Measurements from ENCODE around the gene MYO1B.

MYO1B gene

DNA sequence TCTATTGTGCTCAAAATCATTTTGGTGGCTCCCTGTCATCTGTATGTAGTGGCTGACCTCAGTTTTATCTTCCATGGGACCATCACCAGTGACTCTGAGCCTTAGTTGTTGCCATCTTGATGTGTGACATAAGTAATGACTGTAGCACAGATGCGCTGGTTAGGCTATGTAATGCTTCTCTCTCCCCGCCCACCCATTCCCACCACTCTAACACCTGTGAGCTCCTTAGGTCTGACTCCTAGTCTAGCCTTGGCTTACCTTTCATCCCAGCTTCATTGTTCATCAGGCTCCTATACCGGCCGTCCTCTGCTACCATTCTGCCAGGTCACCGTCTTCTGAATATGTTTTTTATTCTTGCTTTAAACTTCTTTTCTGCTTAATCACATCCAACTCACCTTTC, 17.2 kb downstream of the MYO1B start:
- no peak for DNase-seq (ENCODE audit: low read depth)

DNA sequence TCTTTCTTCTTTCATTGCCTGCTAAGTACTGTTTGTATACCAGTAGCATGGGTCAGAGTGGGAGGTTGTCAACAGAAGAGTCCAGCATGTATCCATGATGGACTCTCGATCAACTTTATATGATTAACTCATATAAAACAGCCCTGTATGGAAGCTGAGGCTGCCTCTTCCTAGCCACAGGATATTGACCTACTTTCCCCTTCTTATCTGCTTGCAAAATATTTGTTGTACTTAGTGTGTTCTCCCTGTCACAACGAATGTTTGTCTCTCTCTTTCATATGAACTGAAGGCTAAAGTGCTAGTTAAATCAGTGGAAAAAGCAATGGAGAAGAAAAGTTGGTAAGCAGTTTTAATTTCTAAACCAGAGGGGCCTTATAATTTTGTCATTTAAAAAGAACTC, 17.8 kb downstream of the MYO1B start:
- DNase-seq (ENCODE audit: low read depth) = no peak

- DNase-seq (ENCODE audit: low read depth) = no peak
Observed at GRCh38 chr2:191264647-191265081, 19.5 kb downstream of the MYO1B start.

DNA sequence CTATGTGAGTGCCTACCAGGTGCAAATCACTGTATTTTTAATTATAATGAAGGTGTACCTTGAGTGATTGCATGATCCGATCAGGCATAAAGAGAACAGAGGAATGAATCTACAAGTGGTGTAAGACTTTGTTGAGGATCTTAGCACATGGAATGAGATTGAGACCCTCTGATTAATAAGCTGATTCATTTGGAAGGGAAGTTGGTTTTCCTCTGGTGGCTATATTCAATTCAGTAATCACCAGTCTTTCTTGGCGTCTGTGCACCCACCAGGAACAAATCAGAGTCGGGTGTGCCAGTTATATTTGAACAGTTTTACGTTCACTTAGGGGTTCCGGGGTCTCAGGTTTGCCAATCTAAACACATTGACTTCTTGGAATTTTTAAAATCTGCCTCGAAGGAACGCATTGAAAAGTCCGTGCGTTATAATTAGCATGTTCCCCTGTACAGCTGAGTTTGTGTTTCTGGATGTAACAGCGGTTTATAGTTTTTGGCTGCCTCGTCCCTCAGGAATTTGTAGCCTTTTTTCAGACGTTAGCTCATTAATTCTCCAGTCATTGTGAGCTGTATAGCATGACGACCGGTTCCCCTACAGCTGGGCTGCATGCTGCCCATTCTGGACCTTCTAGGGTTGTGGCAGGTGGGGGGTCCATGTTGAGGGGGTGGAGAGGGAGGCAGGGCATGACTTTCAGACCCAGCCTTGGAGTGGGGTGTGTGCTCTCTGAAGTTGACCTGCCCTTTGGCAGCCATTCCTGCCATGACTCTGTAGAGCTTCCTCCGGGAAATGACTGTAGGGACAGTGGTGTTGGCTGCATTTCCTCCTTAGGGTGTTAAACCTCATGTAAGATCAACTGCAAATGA, 20.3 kb downstream of the MYO1B start:
- no peak for DNase-seq (ENCODE audit: low read depth)

- DNase-seq (ENCODE audit: low read depth) = no peak
Observed at GRCh38 chr2:191266201-191266600, 21.0 kb downstream of the MYO1B start.

GRCh38 chr2:191268596-191268995, 23.4 kb downstream of the MYO1B start:
- no peak for DNase-seq (ENCODE audit: low read depth)

GRCh38 chr2:191270306-191271161, 25.3 kb downstream of the MYO1B start:
- no peak for DNase-seq (ENCODE audit: low read depth)

GRCh38 chr2:191272064-191272463, 26.9 kb downstream of the MYO1B start:
- no peak for DNase-seq (ENCODE audit: low read depth)

- DNase-seq (ENCODE audit: low read depth) = no peak
Observed at GRCh38 chr2:191274413-191274815, 29.2 kb downstream of the MYO1B start.

DNA sequence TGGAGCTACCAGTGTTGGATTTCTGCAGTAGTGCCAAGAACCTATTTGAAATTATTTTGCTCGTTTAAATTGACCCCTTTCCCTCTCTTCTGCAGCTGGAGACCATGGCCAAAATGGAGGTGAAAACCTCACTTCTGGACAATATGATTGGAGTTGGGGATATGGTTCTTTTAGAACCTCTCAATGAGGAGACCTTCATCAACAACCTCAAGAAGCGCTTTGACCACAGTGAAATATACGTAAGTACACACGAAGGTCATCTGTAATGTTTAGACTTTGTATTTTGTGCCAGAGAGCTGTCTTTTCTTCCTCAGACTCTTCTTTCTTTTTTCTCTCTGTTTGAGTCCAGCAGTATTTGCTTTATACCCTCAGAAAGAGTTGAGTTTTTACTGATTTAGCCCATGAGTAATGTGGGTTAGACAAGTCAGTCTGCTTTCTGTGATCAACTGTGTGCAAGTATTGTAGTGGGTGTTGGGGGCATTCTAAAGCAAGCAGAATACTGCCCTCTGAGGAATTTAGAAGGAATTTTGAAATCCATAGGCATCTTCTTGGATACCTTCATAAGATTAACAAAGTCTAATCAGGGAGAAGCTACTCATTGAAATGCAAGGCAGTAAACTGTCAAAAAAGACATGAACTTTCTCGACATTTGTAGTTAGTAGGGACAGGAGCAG, 31.7 kb downstream of the MYO1B start:
- no peak for DNase-seq (ENCODE audit: low read depth)

- no peak for DNase-seq (ENCODE audit: low read depth)
Observed at GRCh38 chr2:191280290-191280689, 35.1 kb downstream of the MYO1B start.

DNA sequence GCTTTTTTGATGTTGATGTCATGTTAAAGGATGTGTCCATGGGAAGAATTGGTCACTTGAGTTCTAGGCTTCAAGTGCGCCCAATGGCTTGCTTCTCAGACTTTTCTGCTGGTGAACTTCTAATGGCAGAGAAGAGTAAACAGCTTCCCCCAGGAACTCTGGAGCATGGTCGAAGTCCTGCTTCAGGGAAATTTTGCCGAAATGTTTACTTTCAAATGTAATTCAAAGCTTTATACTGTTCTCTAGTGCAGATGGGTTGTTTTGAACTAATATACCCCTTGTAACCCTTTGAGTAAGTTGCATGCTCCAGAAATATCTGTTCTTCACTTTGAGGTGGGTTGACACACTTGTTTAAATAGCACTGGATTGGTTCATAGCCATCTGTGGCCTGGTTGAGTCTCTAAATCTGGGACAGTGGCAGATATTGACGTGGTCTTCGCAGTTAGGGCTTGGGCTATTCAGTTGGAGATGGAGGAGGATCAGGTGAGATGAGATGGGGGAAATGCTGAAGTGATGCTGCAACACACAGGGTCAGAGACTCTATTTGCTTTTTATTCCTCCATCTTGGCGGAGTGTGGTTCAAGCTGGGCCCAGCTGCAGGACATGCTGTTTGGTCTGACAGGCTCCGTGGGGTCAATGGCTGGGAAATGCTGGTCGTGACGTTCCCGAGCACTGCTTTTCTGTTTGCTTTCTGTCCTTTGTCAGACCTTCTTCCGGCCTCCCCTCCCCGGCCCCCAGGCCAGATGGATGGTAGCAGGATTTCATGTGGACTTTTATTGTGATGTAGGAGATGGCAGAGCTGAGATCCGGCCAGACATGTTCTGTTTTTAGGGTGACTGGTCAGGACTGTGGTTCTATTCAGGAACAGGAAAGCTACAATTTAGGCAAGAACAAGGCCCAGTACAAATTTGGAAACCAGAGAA, 35.9 kb downstream of the MYO1B start:
- DNase-seq (ENCODE audit: low read depth) = no peak

DNA sequence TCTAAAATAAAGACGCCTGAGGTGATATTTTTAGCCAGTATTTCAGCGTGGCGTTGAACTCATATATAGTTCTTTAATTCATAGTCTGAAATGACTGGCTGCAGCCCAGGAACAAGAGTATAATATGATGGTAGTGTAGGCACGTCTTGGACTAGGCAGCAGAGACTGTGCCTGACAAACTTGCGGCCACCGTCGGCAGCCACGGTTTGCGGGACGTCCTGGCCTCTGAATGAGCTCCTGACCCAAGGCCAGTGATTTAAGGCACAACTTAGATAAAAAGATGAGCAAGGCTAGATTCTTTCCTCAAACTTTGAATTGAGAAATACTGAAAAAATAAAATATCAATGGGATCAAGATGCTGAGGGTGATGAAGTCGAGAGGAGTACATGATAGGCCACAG, 40.0 kb downstream of the MYO1B start:
- no peak for DNase-seq (ENCODE audit: low read depth)

- no peak for DNase-seq (ENCODE audit: low read depth)
Observed at GRCh38 chr2:191287820-191288219, 42.6 kb downstream of the MYO1B start.

- DNase-seq (ENCODE audit: low read depth) = no peak
Observed at GRCh38 chr2:191289049-191289448, 43.8 kb downstream of the MYO1B start.

DNA sequence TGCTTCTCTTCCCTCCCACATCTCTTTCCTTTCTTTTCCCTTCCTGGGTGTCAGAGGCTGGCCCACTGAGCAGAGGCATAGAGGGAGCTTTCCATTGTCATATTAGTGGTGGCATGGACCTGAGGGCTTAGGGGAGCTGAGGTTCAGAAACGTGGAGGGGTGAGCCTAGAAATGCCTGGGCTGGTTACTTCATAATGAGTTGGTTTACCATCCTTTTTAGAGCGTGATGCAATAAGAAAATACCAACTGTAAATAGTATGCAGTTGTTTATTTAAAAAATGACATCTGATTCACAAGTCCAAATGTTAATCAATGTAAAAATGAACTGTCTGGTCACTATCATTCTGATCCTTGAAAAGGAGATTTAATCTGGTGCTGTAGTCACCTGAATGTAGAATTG, 46.3 kb downstream of the MYO1B start:
- DNase-seq (ENCODE audit: low read depth) = no peak

DNA sequence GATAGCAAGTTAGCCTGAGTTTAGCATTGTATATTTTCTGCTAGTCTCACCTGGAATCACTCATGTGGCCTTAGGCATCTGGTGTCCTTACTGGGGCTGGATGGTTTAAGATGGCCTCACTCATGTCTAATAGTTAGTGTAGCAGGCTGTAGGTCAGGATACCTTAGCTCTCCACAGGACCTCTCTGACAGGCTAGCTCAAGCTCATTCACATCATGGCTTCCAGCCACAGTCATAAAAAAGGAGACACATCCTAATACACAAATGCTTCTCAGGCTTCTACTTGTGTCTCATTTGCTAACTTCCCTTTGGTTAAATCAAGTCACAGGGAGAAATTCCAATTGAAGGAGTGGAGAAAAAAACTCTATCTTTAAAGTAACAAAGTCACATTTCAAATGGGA, 47.7 kb downstream of the MYO1B start:
- DNase-seq (ENCODE audit: low read depth) = no peak

GRCh38 chr2:191295088-191295487, 49.9 kb downstream of the MYO1B start:
- no peak for DNase-seq (ENCODE audit: low read depth)

GRCh38 chr2:191296083-191297006, 51.1 kb downstream of the MYO1B start:
- no peak for DNase-seq (ENCODE audit: low read depth)

DNA sequence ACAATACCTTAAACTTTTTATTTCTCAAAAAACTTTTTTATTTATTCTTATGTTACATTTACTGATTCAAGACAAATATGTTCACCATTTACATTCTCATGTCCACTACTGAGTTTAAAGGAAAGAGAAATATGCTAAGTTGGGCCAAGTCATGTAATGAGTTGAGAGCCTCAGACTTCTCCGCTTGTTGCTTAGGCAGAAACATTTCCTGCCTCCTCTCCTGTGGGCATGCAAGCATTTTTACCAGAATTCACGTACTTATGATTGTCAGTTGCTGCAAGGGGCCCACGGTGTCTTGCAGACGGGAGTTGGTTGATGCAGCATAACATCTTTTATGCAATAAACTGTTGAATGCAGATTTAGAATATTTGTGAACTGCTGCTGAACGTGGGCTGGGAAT, 51.8 kb downstream of the MYO1B start:
- no peak for DNase-seq (ENCODE audit: low read depth)
